Measurements from ENCODE around the gene MAP1LC3B2.

The MAP1LC3B2 gene

GRCh38 chr12:116595672-116596071, 36.5 kb downstream of the MAP1LC3B2 start:
- no peak for TF ChIP-seq CTCF (conservative IDR thresholded peaks at IDR 0.05)
- no peak overlapping the region for H3K27ac ChIP-seq

GRCh38 chr12:116597886-116598285, 38.7 kb downstream of the MAP1LC3B2 start:
- no peak overlapping the region for H3K27ac ChIP-seq
- no peak for TF ChIP-seq CTCF (conservative IDR thresholded peaks at IDR 0.05)

DNA sequence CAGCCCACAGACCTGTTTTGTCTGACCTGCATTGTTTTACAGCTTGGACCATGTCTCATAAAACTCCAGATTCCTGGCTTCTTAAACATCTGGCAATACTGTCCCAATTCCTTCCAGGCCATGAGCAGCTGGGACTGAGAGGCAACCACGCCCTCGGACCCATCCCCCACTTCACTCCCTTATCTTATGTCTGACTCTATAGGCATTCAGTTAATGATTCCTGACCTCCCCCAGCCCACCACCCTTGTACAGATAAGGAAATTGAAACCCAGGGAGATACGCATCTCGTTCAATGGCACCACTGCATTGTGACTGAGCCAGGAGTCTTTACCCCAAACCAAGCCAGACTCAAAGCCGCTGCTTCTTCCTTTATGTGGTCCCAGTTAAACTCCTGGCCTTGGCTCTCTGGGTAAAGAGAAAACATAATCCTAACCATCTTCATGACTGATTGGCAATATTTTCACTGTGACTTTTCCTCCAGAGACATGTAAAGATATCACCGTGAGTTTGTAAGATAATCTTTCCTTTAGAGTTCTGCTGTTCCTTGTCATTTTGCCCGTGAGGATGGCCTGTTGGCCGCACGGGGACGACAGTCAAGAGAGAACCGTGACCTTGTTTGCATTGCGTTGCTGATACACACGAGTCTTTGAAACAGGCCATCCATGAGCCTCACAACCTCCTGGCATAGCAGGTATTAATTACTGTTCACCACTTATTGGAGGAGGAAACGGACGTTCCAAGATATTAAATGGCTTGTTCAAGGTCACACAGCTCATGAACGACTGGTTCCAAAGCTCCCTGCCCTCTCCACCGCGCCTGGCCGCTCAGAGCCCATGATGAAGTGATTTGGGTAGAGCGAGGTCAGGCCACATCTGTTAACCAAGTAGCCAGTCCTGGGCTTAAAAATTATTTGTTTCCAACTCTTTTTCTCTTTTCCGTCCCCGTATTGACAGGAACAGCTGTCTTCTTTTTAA, 39.4 kb downstream of the MAP1LC3B2 start:
- H3K27ac ChIP-seq, result peak overlapping the region; percentile 80
- TF ChIP-seq CTCF (conservative IDR thresholded peaks at IDR 0.05), result no peak

DNA sequence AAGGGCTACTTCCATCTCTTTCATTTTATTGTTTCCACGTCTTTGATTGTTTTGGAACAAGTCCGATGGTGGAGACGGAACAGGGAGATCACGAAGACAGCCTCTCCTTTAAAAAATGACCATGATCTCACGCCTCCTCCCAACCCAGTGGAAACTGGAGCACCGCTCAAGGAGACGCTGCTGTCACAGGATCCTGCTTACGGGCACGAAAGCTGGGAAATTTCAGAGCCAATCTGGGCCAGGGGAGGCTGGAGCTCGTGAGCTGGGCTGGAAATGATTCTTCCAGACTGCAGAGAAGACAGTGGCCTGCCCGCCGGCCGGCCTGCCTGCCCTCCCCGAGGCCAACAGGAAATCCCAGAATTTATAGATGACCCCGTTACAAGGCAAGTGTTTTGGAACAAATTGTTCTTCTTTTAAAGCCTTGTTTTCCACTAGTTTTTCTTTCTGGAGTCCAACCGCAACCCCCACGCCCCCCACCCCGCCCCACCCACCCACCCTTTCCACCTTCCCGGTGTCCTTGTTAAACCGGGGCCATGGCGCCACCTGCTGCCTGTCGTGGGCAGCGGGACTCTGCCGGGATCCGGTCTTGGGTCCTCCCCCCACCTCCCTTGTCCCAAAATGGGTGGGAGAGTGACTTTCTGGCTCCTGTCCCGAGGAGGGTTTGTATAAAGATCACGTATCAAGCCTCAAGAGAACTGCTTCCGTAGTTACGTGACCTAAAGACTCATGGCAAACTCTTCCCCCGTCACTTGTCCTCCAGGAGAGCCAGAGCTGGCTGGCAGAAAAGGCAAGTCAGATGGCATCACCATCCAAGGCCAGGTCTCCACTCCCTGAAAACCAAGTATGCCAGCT, 40.3 kb downstream of the MAP1LC3B2 start:
- H3K27ac ChIP-seq, result peak overlapping the region; percentile 80
- TF ChIP-seq CTCF (conservative IDR thresholded peaks at IDR 0.05), result peak; percentile 80

- TF ChIP-seq CTCF (conservative IDR thresholded peaks at IDR 0.05), result no peak
- no peak overlapping the region for H3K27ac ChIP-seq
These were observed 42.1 kb downstream of the MAP1LC3B2 start for GRCh38 chr12:116600959-116601918.

DNA sequence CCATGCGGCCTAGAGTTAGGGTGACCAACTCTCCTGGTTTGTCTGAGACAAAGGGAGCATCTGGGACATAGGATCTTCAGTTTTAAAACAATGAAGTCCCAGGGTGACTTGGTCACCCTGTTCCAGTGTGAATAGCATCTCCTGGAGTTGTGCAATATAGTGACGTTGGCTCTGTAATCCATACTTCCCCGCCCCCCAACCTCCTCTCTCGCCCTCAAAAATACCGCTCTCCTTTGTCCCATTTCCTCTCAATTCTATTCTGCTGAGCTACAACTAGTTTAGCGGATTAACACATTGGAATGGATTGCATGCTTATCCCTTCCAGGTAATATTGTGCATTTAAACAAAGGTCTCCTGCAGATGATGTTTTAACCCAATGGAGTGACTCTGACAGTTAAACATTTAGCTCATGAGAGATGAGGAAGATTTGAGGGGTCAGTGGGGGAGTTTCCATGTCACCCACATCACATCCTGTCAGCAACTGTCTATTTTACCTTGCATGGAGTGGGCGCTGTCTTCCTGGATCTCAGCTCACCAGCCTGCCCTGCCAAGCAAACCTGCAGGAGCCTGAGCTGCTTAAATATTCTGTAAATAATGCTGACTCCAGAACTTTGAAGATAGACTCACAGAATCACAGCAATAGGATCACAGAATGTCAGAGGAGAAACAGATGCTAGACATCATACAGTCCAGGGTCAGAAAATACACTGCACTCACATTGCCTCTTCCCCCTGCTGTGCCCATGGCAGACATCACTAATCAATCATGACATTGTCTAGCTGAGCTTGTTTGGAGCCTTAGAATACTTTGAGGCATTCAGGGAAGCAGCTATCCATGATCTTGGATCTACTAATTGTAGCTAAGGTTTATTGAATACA, 43.0 kb downstream of the MAP1LC3B2 start:
- no peak for TF ChIP-seq CTCF (conservative IDR thresholded peaks at IDR 0.05)
- no peak overlapping the region for H3K27ac ChIP-seq
